RCC 7860 (cell line): ENCODE results near the gene MYOZ1.
A peak's percentile ranks its signal among the peaks of the same experiment; 100 is the strongest.

Experiments
- DNase-seq: peaks from one replicate; pipeline ENCODE4 v3.0.0-alpha.2; 2015; ENCODE audit warnings: low spot score
- FAIRE-seq: peaks from 2 replicates; lab custom pipeline; 2012; peaks lifted over from hg19 to GRCh38; lab: Jason Lieb, UNC

Gene MYOZ1

DNA sequence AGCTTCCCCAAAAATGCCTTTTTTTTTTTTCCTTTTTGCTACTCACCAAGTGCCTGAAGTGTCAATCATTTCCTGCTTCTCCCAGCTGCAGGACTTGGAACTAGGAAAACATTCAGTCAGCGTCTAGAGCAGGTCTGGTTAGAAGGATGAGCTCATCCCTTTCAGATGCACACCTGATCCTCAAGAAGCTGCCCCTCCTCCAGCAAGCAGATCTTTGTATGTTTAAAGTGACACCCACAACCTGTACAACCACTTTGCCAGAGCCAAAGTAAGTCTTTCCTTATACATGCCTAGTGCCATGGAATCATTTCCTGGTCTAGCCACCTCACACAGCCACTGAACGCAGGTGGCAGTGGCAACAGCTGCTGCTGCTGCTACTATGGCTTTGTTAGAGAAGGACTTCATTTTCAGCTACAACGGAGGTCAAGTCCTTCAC is 39.8 kb downstream of the MYOZ1 start:
- DNase-seq, result peak; percentile 50
- FAIRE-seq, result peak; percentile 16

- FAIRE-seq, result peak; percentile 95
- peak; percentile 81 for DNase-seq
Measured at GRCh38 chr10:73597346-73597745, 43.9 kb downstream of the MYOZ1 start.

GRCh38 chr10:73593812-73594211 is 47.5 kb downstream of the MYOZ1 start:
- FAIRE-seq (no peak), DNase-seq (no peak)

DNA sequence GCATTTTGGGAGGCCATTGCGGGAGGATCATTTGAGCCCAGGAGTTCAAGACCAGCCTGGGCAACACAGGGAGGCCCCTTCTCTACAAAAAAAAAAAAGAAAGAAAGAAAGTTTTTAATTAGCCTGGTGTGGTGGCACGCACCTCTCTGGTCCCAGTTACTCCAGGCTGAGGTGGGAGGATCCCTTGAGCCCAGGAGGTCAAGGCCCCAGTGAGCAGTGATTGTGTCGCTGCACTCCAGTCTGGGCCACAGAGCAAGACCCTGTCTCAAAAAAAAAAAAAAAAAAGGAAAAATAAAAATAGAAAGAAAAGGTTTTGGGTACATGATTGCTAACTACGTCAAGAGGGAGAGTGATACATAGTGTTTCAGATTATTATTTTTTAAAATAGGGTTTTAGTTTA is 48.2 kb downstream of the MYOZ1 start:
- DNase-seq (no peak), FAIRE-seq (no peak)

GRCh38 chr10:73591935-73592699 is 49.2 kb downstream of the MYOZ1 start:
- FAIRE-seq, result peak; percentile 89
- peak; percentile 67 for DNase-seq

DNA sequence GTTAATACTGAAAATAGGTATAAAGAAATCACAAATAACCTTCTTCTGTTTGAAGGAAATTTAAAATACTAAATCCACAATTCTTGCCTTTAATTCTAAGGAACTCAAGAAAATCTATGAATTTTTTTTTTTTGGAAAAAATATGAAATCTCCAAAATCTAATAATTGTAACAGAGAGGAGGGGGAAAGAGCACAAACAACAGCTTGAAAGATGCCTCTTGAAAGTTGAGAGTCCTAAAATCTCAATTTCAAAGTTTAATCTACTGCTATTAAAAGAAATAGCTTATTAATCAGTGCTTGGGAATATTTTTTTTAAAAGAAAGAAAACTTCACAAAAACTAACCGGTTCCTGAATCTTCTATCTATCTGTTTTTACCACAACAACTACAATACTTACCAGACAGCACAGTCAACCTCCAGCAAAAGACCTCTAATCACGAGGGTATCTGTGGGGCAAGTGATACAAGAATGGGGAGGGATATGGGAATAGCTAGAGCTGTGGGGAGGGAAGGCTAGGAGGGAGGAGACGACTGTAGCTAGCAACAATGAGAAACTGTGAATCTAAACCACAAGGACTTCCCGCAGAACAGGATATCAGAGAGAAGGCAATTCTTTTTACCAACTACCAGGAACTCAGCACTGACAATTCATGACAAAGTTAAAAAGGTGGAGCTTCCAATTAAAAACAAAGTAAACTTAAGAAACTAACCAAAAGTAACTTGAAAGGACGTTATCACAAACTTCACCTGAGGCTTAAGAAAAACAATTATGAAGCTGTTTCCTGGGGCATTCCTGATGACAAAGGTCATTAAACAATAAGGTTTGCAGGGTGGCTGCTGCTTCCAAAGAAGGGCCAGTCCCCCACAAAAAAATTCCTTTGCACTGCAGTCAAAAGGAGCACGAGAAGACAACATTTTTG is 50.1 kb downstream of the MYOZ1 start, which contains the start of gene USP54:
USP54 (minus strand) TSS at position 462 of the 919 bp plus-strand sequence. CDS start 15,684 bp downstream, outside the sequence.
- DNase-seq (peak; percentile 86), FAIRE-seq (peak; percentile 95)

GRCh38 chr10:73589563-73590126 is 51.6 kb downstream of the MYOZ1 start:
- DNase-seq (peak; percentile 21), FAIRE-seq (peak; percentile 50)

DNA sequence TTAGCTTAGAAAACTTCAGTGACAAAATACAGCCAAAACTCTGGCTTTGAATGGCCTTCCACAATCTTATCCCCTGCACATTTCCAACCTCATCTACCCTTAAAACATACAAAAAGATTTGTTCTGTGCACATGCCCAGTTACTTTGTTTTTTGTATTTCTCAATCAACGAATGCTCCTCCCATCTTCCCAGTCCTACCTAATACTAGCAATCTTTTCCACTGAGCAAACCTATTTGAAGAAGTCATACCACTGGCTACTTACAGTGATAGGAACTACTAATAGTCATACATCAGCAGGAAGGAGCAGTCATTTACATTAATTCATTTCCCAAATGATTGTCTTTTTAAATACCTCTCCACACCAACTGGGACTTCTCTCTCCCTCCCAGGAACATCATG is 52.6 kb downstream of the MYOZ1 start:
- FAIRE-seq (no peak), DNase-seq (no peak)

- peak; percentile 24 for DNase-seq
- FAIRE-seq, result peak; percentile 63
Measured at GRCh38 chr10:73586583-73586984, 54.7 kb downstream of the MYOZ1 start.

DNA sequence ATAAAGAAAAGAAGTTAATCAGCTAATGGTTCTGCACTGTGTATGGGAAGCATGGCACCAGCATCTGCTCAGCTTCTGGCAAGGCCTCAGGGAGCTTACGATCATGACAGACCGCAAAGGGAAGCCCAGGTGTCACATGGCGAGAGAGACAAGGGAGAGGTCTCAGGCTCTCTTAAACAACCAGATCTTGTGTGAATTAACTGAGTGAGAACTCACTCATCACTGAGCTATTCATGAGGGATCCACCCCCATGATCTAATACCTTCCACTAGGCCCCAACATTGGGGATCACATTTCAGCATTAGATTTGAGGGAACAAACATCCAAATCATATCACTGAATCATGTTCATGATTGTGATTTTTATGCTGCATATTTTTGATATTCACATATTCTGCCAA is 55.9 kb downstream of the MYOZ1 start:
- FAIRE-seq, result no peak
- no peak for DNase-seq

DNA sequence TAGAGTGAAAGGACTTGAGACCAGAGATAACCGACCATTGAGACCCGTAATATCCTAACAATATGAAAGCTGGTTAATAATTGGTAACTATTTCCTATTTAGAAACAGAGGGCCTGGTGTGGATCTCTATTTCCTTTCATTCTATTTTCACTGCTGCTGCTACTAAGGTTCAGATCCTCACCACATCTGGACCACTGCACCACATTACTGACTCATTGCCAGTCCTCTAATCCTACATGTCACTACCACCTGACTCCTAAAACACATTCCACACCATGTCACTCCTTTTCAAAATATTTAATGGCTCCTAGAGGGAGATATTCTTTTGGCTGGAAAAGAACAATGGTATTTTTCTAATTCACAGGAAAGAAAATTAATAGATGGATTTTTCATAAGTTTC is 56.5 kb downstream of the MYOZ1 start:
- DNase-seq (peak; percentile 65), FAIRE-seq (peak; percentile 78)

GRCh38 chr10:73581918-73582317 is 59.4 kb downstream of the MYOZ1 start:
- DNase-seq (no peak), FAIRE-seq (no peak)
